Vagina (tissue), 2 donors: Measurements from ENCODE around the gene PSMD11.

Experiments used
- POLR2A ChIP-seq, 2 donors: fragments of 450-650 bp; IDR thresholded peaks; one replicate each; pipeline ENCODE4 v1.6.1; 2017; ENCODE audit warnings: antibody characterized with exemption in 2 of 2, mild to moderate bottlenecking in 2 of 2, moderate library complexity in 2 of 2
- POLR2AphosphoS5 ChIP-seq, 2 donors: sonication (generic); formaldehyde crosslinking; IDR thresholded peaks; one replicate each; pipeline ENCODE4 v1.9.0; 2017; ENCODE audit warnings: antibody characterized with exemption in 2 of 2, mild to moderate bottlenecking in 2 of 2, low read depth in 1 of 2; ENCODE audit not compliant: insufficient read depth in 1 of 2
- TF ChIP-seq, protein P1 (sequence below), 3 experiments: fragments of 450-650 bp in 2 of 3; fragments of 200-600 bp in 1 of 3; sonication (generic) in 1 of 3; IDR thresholded peaks; one replicate each; pipeline ENCODE4 v1.5.1; 2017 to 2019; ENCODE audit warnings: antibody characterized with exemption in 3 of 3, mild to moderate bottlenecking in 2 of 3, moderate library complexity in 2 of 3

DNA sequence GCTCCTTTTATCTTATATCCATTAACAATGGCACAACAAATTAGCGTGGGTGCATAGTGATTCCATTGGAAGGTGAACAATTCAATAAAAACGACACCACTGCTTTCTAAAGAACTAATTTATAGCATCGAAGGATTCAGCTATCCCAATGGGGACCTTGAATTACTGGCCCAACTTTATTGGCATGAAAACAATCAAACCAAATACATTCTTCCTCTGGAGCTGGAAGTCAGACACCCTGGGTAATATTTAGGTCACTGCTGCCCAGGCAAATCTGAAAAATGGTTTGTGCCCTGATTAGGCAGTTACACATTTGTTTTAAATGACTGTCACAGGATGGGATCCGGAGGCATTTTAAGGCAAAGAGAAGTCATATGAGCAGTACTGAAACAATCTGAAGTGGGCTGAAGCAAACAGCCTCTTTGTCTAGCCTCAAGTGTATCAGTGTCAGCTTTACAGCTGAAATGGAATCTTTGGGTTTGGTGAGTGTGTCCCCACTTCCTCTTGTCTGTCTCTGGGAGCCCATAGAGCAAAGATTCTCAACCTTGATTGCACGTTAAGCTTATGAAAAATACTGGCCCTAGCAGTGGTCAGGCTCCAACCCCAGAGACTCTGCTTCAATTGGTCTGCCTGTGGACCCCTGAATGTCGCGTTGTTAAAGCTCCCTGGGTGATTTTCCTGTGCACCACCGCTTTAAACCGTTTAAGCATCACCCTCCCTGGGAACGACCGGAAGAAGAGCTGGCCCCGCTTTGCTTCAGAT, 72.8 kb downstream of the PSMD11 start:
- TF ChIP-seq POLR2A (IDR thresholded peaks at IDR 0.05) = no peak
- TF ChIP-seq, protein P1, sequence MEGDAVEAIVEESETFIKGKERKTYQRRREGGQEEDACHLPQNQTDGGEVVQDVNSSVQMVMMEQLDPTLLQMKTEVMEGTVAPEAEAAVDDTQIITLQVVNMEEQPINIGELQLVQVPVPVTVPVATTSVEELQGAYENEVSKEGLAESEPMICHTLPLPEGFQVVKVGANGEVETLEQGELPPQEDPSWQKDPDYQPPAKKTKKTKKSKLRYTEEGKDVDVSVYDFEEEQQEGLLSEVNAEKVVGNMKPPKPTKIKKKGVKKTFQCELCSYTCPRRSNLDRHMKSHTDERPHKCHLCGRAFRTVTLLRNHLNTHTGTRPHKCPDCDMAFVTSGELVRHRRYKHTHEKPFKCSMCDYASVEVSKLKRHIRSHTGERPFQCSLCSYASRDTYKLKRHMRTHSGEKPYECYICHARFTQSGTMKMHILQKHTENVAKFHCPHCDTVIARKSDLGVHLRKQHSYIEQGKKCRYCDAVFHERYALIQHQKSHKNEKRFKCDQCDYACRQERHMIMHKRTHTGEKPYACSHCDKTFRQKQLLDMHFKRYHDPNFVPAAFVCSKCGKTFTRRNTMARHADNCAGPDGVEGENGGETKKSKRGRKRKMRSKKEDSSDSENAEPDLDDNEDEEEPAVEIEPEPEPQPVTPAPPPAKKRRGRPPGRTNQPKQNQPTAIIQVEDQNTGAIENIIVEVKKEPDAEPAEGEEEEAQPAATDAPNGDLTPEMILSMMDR (IDR thresholded peaks at IDR 0.05) = no peak
- no peak for TF ChIP-seq POLR2AphosphoS5 (IDR thresholded peaks at IDR 0.05; ENCODE audit: insufficient read depth in 1 of 2, low read depth in 1 of 2)
